Measurements from ENCODE around the gene SLC37A1.

The SLC37A1 gene

DNA sequence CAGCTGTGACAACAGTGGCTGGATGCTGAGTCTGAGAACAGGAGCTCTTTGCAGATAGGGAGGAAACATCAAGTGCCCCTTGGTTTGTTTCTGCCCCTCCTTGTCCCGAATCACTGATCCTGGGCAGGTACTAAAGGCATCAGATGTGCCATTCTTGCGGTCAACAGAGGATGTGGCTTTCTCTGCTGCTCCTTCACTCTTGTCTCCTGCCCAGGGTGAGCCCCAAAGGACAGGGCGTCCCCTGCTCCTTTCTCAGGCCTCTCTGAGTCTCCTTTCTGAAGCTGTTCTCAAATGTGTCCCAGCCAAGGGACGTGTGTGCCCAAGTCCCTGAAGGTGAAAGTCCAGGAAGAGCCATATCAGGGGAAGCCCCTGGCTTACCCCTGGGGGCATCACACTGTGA lies 31.7 kb downstream of the SLC37A1 start:
- DNase-seq (ENCODE audit: low read depth), result no peak

DNA sequence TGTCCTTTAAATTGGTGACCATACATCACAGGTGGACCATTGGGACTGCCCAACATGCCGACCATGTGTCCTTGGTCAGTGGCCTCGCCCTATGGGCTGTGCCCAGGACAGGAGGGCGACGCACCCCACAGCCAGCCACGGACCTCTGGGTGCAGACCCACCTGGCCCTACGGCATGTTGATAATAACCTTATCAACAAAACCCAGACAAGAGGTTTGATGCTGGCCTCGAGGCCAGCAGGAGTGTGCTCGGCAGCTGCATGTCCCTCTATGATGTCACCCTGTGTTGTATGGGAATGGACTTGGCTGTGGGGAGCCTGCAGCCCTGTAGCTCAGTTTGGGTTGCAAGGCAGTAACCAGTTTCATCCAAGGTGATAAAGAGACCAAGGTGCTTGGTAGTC lies 32.1 kb downstream of the SLC37A1 start:
- no peak for DNase-seq (ENCODE audit: low read depth)

GRCh38 chr21:42546433-42546832 lies 32.8 kb downstream of the SLC37A1 start:
- DNase-seq (ENCODE audit: low read depth), result no peak

DNA sequence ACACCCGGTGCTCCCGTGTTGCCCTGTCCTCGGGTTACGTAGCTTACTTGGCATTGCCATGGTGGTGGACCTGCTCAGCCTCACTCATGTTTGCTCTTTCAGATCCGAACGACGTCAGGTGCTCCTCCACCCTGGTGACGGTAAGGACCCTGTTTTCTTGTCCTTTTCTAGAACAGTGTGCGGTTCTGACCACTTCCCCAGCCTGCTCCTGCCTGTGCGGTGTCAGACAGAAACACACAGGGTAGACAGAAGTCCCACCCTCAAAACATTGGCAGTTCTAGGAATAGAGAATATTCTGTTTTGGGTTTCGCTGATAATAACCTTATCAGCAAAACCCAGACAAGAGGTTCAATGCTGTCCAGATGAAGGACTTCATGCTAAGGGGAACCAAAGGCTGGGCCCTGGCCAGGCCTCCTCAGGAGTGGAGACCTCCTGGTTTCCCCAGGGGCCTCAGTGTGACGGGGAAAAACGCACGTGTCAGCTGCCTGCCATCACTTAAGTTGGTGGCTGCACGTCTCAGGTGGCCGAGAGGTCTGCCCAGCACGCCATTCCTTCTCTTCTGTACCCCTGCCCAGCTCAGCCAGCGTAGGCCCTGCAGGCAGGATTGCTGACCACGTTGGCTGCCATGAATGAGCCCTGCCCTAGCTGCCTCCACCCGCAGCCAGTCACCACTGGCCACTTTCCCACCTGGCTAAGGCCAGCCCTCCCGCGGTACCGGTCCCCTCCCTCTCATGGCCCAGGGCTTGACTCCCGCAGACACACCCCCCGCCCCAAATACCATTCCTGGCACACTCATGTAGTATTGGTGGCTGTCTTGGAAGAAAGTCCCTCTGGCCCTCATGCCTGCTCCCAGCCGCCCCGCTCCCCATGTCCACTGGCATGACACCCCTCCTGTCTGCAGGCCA lies 33.6 kb downstream of the SLC37A1 start:
- DNase-seq (ENCODE audit: low read depth), result no peak

DNA sequence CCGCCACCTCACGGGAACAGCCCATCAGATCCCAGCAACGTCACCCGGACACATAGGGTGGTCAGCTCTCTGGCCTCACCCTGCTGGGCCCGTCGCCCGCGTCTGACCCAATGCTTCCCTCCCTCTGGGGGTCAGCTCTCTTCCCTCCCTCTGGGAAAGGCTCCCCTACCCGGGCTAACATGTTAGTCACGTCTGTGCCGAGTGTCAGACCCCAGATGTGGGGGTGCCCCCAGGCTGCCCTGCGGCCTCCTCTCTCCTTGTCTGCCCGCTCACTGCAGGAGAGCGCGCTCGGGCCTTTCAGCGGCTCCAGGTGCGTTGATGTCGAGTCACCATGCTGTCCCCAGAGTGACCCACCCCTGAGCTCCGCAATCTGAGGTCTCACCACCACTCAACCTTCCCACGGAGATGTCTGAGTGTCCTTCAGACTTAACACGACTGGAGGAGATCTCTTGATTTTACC lies 34.3 kb downstream of the SLC37A1 start:
- no peak for DNase-seq (ENCODE audit: low read depth)

DNA sequence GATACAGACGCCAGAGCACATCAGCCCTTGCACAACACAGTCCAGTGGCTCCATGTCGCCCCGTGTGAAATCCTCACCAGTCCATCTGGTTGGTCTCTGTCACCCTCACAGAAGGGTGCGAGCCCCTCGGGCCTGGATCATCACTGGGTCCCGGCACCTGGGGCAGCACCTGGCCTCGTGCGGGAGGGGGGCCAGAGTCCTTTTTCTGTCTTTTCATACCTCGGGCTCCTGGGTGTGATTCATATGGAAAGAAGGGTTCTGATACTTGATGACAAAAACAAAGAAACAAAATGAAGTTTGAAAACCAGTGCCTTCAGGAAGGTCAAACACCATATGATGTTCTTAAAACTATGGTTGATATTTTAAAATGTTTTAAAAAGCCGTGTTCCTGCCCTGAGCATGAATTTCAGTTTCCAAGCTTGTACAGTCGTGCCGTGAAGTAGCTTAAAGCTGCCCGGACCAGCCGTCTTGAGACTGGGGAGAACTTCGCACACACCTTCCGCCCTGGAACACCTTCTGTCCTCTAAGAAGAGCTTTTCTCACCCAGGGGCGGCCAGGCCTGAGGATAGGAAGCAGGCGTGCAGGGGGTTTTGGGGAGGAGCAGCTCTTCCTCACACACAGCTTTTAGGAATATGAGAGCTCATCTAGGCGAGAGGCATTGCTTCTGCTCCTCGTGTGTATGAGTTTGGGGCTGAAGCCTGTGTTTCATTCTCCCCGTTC lies 35.2 kb downstream of the SLC37A1 start:
- DNase-seq (ENCODE audit: low read depth), result no peak

DNA sequence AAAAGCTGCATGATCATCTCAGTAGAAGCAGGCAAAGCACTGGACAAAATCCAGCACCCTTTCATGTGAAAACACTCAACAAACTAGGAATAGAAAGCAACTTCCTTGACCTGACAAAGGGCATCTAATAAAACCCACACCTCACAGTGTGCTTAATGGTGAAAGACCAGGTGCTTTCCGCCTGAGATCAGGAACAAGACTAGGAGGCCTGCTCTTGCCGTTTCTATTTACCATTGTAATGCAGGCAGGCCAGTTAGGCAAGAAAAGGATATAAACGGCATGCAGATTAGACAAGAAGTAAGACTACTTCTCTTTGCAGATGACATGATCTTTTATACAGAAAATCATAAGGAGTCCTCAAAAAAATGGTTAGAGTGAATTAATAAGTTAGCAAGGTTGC lies 37.2 kb downstream of the SLC37A1 start:
- DNase-seq (ENCODE audit: low read depth), result no peak

GRCh38 chr21:42552407-42553336 lies 39.0 kb downstream of the SLC37A1 start:
- DNase-seq (ENCODE audit: low read depth), result no peak

DNA sequence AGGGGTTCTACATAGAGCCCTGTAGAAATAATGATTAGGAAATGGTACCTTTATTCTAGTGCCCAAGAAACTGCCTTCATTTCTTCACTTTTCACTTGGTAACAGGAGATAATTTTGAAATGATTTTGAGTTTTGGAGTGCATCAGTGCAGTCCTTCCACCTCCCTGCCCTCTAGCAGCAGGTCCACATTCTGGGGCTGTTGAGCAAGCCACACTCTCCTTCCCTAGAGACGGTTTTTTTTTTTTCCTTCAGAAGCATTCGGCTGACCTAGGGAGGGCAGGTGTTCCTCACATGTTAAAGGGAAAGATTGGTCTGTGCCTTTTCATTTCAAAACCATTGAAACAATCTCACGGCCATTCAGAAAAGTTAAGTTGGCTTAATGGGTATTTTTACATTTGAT lies 39.8 kb downstream of the SLC37A1 start:
- DNase-seq (ENCODE audit: low read depth), result no peak

- no peak for DNase-seq (ENCODE audit: low read depth)
Observed at GRCh38 chr21:42554251-42554961, 40.8 kb downstream of the SLC37A1 start.

- no peak for DNase-seq (ENCODE audit: low read depth)
Observed at GRCh38 chr21:42555756-42556438, 42.2 kb downstream of the SLC37A1 start.

GRCh38 chr21:42556476-42556875 lies 42.8 kb downstream of the SLC37A1 start:
- no peak for DNase-seq (ENCODE audit: low read depth)

- DNase-seq (ENCODE audit: low read depth), result no peak
Observed at GRCh38 chr21:42556960-42557359, 43.3 kb downstream of the SLC37A1 start.

- DNase-seq (ENCODE audit: low read depth), result no peak
Observed at GRCh38 chr21:42557420-42557819, 43.8 kb downstream of the SLC37A1 start.

GRCh38 chr21:42558368-42558767 lies 44.7 kb downstream of the SLC37A1 start:
- no peak for DNase-seq (ENCODE audit: low read depth)

GRCh38 chr21:42558846-42559245 lies 45.2 kb downstream of the SLC37A1 start:
- DNase-seq (ENCODE audit: low read depth), result no peak

DNA sequence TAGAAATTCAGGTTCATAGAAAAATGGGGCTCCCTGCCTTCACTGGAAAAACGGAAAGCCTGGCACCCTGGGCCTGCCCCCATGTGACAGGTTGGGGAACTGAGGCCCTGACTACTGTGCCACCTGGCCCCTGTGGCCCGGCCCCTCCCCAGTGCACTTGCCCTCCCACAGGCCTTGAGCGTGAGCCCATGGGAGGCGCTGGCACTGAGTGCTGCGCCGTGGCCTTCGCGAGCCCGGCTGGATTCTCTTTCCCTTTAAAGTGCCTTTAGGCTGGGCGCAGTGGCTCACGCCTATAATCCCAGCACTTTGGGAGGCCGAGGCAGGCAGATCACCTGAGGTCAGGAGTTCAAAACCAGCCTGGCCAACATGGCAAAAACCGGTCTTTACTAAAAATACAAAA lies 45.7 kb downstream of the SLC37A1 start:
- no peak for DNase-seq (ENCODE audit: low read depth)

DNA sequence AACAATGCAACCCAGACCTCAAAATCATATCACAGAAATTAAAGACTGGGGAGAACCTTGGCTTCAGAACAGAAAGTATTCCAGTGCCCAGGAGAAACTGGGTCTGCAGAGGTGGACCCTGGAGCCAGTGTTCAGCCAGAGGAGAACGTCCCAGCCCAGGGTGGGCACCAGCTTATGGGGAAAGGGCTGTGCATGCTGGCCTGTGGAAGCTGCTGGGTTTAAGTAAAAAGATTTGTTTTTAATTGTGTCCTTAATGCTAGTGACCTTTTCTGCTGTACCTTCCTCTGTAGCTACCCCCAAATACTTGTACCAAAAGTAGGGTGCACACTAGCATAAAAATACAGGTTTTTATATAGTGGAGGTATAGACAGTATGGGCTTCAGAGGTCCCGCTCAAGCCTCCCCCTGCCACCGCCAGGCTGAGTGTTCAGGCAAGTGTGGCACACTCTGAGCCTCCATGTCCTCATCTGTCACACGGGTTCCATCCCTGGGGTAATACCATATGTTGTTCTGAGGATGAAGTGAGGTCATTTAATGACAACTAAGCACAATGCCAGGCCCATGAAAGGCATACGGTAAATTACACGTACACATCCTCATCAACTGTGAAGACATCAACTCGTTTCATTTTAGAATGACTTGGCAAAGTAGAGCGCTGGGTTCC lies 47.0 kb downstream of the SLC37A1 start:
- no peak for DNase-seq (ENCODE audit: low read depth)

- DNase-seq (ENCODE audit: low read depth), result no peak
Observed at GRCh38 chr21:42561762-42562650, 48.4 kb downstream of the SLC37A1 start.
